HS-27A (cell line): ENCODE data around the gene TEX13D.

Experiments
- DNase-seq: peaks from one replicate; pipeline ENCODE4 v3.0.0-alpha.2; 2012; ENCODE audit warnings: low read depth, missing footprints

Gene TEX13D

GRCh38 chrX:124348182-124348581 is 15.7 kb downstream of the TEX13D start:
- DNase-seq, result no peak

DNA sequence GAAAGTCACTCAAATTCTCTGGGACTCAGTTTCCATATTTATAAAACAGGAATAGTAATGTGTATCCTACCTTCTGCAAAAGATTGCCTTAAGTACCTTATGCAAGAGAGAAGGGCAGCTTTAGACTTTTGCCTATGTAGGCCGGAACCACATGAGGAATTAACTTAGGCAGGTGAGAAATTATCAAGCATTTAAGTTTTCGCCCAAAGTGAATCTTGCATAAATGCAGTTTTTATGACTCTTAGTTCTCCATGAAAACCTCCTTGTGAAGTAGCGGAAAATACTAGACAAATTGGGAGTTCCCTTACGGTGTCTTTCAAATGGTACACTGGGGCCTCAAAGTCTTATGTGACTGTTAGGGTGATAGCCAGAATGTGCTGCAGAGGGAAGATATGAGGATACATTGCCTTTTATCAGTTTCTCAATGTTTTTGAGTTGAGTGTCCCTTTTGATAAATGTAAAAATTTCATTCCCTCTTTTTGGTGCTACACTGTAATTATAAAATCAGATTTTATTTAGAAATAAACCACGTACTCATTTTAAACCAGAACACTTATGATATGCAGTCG is 16.5 kb downstream of the TEX13D start:
- no peak for DNase-seq

- no peak for DNase-seq
These were observed 22.2 kb downstream of the TEX13D start for GRCh38 chrX:124354648-124355047.

- DNase-seq, result no peak
These were observed 26.4 kb downstream of the TEX13D start for GRCh38 chrX:124358800-124359383.

GRCh38 chrX:124362072-124362471 is 29.6 kb downstream of the TEX13D start:
- no peak for DNase-seq

GRCh38 chrX:124362761-124363160 is 30.3 kb downstream of the TEX13D start:
- DNase-seq, result no peak

- no peak for DNase-seq
These were observed 37.3 kb downstream of the TEX13D start for GRCh38 chrX:124369722-124370121.

DNA sequence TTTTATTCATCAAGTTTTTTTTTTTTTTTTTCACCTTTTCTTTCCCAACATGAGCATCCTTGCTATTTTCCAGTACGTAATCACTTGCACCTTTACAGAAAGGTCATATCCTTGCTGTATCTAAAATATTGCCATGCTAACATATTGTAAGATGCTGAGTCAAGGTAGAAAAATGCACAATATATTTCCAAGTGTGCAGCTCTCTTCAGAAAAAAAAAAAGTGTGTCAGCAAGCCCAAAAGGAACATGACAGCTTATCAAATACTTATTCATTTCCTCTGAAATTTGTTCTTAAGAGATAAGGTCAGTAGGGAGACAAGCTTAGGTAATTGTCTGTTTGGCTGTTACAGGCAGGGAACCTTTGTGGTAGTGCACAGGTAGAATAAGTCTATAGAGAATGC is 40.9 kb downstream of the TEX13D start:
- DNase-seq, result no peak

GRCh38 chrX:124378643-124379042 is 46.2 kb downstream of the TEX13D start:
- no peak for DNase-seq

DNA sequence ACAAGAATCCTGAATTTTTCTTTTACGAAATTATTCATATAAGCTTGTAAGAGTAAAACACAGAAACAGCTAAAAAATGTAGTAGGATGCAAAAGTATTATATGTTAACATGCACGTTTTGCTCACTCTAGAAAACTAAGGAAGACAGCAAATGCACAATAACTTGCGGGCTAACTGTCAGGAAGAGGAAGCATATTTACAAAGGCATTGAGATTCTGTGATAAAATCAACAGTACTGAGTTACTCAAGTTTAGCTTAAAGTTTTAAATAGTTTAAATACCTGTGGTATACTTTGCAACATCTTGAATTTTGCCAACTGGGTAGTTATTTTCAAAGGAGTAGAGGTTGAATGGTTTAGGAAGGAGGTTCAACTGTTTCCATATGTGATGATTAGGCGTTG is 50.9 kb downstream of the TEX13D start:
- DNase-seq, result no peak

- DNase-seq, result no peak
These were observed 53.9 kb downstream of the TEX13D start for GRCh38 chrX:124386401-124386800.
